Muscle of arm (tissue), 12 donors: Measurements from ENCODE around the gene ARMH2. TPM values are rescaled to one million over a fixed set of nuclear protein-coding genes. Genes with fewer than 3 reads are reported as not detected.
"Not testable (repeated sequence)": the region's sequence is repeated elsewhere in the genome, so short reads cannot be mapped to it uniquely, and the experiment has no call there.

Experiments
- DNase-seq: peaks from one replicate; pipeline ENCODE4 v3.0.0-alpha.2; 2013
- polyA plus RNA-seq, 12 donors: library from polyadenylated mRNA; unstranded; fragments of 120-200 nt; gene quantifications; one replicate each; pipeline ENCODE4 v1.2.1, GENCODE V29; 2013; ENCODE audit not compliant: insufficient read length in 12 of 12

The ARMH2 gene
- polyA plus RNA-seq, 12 donors, result not detected

- DNase-seq, result no peak
Observed at GRCh38 chr6:24821860-24822444, 23.2 kb upstream of the ARMH2 start.

DNA sequence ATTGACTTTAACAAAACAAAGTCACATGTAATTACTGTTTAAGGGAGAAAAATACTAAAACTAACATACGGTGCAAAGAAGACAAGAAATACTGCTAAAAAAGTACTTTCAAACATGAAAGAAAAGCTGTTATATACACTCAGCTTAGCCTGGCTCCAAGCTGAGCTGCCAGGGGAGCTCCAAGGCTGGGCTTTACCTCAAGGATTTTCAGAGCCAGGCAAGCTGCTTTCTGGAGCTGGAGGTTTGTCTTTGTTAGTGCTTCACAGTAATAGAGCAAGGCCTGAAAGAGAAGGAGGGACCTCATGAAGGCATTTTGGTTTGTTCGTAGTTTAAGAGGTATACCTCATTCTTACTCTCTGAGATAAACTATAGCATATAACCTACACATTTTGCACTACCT lies 19.6 kb upstream of the ARMH2 start:
- no peak for DNase-seq

DNA sequence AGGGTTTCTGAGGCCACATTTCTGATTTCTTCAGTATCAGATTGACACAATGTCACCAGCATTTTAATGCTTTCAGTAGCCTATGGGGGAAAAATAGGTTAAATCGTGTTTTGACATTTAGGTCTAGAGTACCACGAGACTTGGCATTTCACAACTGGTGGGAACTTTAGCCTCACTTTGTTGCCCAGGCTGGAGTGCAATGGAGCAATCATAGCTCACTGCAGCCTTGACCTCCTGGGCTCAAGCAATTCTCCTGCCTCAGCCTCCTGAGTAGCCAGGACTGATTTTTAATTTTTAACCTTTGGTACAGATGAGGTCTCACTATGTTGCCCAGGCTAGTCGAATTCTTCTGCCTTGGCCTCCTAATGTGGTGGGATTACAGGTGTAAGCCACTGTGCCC lies 11.0 kb upstream of the ARMH2 start:
- DNase-seq, result no peak

- DNase-seq, result no peak
Observed at GRCh38 chr6:24807584-24807983, 8.9 kb upstream of the ARMH2 start.

- no peak for DNase-seq
Observed at GRCh38 chr6:24802271-24803059, 3.7 kb upstream of the ARMH2 start.

GRCh38 chr6:24799541-24799915 lies 811 bp upstream of the ARMH2 start:
- no peak for DNase-seq

DNA sequence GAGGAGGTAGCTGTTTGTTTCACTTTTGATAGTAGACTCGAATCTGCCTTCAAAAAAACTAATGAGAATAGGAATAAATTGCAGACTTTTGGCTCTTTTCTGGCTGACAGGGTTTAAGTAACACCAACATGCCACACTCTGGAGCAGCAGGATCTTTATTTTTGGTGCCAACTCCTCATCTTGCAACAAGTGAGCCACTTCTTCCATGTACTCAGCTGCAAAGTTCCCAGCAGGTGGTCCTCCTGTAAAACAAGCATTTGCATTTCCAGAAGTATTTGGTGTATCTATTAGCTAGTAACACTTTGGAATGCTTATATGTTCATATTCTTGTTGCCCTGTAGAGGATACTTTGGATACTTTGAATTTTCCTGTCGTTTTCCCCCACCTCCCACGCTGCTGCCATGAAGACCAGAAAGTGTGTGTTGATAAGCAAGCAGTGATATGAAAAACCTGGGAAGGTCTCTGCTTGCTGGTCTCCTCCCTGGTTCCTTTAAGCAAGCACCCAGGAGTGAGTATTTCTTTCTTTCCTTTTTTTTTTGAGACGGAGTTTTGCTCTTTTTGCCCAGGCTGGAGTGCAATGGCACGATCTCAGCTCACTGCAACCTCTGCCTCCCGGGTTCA lies 1.0 kb downstream of the ARMH2 start:
- DNase-seq, result no peak

DNA sequence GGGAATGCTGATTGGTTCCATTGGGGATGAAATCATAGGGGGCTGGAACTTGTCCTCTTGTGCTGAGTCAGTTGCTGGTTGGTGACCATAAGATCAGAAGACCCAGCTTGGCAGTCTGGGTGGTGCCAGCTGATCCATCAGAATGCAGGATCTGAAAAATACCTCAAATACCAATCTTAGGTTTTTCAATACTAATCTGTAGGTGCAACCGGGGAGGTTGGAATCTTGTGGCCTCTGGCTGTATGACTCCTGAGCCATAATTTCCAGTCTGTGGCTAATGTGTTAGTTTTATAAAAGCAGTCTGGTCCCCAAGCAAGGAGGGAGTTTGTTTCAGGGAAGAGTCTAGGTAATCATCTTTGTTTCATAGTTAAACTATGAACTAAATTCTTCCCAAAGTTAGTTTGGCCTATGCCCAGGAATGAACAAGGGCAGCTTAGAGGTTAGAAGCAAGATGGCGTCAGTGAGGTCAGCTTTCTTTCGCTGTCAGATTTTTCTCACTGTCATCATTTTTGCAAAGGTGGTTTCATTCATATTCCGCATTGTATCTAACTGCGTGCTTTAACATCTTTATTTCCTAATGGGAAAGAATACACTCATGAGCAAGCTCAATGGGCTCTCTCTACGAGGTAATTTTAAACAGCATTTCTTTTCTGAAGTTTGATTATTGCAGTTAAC lies 2.0 kb downstream of the ARMH2 start:
- DNase-seq, result no peak

DNA sequence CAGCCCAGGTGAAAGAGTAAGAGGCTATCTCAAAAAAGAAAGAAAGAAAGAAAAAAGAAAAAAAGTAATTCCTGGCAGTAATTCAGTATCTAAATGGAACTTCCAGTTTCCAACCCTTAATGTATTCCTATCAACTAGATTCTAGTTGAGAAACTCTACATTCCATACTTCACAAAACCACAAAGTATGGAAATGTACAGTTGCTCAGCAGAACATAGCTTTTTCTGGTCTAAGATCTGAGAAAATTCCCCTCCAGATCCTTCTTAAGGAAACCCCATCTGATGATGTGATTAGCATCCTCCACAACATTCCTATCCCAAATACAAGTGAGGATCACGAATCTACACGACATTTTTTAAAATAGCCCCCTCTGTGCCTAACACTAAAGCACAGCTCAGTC lies 3.6 kb downstream of the ARMH2 start:
- no peak for DNase-seq

DNA sequence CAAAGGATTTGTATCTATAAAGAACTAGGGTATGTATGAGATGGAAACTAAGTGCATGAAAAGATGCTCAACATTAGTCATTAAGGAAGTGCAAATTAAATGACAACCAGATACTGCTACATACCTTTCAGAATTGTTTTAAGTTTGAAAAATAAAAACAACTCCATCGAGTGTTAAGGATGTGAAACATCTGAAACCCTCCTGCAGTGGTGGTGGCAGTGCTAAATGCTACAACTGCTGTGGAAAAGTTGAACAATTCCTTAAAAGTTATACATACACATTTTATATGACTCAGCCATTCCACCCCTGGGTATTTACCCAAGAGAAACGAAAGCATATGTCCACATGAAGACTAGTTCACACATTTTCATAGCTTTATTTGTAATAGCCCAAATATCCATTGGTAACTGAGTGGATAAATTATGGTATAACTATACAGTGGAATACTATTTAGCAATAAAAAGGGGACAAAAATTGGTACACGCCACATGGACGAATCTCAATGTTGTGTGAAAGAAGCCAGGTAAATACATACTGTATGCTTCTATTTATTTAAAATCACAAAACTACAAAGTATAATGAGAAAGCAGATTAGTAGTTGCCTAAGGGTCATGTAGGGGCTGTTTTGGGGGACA lies 10.6 kb downstream of the ARMH2 start:
- DNase-seq, result no peak

GRCh38 chr6:24780206-24780605 lies 18.5 kb downstream of the ARMH2 start:
- no peak for DNase-seq

GRCh38 chr6:24779416-24780016 lies 19.2 kb downstream of the ARMH2 start:
- DNase-seq, result no peak

DNA sequence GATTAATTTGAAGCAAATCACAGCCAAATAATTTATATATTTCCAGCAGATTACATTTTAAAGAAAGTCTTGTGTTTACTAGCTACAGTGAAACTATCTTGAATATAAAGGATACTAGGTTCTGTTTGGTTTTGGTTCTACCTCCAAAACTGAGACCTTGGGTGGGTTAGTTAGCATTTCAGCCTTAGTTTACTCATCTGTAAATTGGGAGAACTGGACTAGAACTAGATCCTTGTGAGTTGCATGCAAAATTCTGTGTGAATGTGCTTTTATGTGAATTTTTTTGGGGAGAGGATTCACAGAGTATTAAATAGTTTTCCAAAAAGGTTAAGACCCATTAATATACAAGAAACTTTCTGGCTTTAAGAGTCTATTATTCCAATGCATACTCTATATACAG lies 19.8 kb downstream of the ARMH2 start:
- no peak for DNase-seq

- DNase-seq, result no peak
Observed at GRCh38 chr6:24778121-24778520, 20.6 kb downstream of the ARMH2 start.

- no peak for DNase-seq
Observed at GRCh38 chr6:24777227-24777626, 21.5 kb downstream of the ARMH2 start.

DNA sequence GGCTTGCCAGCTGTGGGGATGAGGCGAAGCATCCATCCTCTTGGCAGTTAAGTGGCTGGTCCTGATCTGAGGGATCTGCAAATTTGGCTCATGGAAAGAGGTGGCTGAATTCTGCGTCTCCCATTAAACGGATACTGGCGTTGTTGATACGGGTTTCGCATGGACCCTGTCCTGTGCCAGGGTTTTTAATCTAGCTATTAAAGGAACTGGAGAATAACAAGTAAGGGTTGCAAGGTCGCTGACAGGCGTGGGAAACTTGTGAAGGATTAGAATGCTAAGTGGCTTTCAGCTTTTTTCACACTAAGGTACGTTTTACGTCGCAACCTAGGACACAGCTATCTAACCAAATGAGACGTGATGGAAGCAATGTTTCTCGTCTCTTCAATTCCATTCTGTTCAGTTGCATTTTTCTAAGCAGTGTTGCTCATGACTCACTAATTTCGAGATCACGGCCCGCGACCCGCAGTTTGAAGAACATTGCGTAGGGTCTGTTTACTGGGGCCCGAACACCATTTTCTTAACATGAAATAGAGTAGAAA lies 23.1 kb downstream of the ARMH2 start:
- no peak for DNase-seq

DNA sequence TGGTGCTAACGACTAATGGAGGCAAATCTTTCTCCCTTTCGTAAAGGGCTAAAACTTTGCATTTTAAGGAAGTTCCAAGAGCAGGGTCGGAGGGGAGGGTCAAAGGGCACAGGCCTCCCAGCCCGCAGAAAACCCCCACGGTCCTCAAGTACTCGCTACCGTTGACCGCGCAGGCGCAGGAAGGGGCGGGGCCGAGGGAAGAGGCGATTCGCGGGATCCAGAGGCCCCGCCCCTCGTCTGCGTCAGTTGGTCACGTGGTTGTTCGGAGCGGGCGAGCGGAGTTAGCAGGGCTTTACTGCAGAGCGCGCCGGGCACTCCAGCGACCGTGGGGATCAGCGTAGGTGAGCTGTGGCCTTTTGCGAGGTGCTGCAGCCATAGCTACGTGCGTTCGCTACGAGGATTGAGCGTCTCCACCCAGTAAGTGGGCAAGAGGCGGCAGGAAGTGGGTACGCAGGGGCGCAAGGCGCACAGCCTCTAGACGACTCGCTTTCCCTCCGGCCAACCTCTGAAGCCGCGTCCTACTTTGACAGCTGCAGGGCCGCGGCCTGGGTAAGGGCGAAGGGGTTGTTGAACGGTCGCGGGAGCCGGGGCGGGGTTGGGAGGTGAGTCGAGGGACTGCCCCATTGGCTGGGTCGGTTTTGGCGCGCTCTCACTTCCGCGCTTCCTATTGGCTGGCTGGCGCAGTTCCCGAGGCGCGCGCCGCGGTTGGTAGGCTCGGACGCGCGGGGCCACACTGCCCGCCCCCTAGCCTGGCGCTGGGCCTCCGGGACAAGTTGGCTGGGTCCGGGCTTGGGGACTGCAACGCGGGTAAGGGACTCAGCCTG lies 23.8 kb downstream of the ARMH2 start, which contains the start of gene GMNN:
GMNN (plus strand) TSS at position 242 of the 824 bp plus-strand sequence. CDS start 2,310 bp downstream, outside the sequence.
- peak; percentile 98 for DNase-seq

DNA sequence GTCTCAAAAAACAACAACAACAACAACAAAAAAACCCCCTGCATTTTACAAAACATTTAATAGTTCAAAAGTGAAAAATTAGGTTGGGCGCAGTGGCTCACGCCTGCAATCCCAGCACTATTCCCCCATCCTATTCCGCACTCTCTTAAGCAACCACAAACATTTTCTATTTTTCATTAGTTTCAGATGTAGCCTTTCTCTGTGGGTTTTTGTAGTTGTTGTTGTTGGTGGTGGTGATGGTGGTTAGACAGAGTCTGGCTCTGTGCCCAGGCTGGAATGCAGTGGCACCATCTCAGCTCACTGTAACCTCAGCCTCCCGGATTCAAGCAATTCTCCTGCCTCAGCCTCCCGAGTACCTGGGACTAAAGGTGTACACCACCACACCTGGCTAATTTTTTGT lies 30.4 kb downstream of the ARMH2 start:
- DNase-seq, result no peak

DNA sequence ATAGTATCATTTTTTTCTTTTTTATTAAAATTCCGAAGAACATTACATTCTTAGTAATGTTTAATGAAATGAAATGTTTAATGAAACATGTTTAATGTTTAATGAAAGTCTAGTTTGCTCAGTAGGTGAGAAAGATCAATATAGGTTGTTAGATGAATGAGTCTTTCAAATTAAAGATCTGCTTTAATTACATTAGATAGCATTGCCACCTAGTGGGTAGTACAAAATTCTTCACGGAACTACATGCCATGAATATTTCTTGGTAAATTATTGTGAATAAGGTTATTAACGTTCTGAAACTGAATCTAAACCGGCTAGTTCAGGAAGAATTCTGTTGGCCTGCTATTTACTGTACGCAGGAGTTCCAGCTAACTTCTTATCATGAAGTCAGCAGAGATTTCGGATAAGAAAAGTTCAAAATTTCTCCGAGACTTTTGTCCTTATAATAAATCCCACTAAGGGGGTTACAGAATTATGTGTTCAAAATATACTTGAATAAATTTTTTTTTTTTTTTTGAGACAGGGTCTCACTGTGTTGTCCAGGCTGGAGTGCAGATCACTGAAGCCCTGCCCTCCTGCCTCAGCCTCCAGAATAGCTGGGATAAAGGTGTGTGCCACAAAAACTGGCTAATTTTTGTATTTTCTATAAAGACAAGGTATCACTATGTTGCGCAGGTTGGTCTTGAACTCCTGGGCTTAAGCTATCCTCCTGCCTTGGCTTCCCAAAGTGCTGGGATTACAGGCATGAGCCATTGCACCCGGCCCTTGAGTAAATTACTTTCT lies 31.8 kb downstream of the ARMH2 start:
- no peak for DNase-seq

DNA sequence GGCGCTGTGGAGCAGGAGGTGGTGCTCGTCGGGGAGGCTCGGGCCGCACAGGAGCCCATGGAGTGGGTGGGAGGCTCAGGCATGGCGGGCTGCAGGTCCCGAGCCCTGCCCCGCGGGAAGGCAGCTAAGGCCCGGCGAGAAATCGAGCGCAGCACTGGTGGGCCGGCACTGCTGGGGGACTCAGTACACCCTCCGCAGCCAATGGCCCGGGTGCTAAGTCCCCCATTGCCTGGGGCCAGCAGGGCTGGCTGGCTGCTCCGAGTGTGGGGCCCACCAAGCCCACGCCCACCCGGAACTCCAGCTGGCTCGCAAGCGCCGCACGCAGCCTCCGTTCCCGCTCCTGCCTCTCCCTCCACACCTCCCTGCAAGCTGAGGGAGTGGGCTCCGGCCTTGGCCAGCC lies 32.7 kb downstream of the ARMH2 start:
- DNase-seq, result not testable (repeated sequence)
